Activated T-helper 1 cell treated with Interleukin-2 at 50 U/mL for 16 hours (primary cell): ENCODE measurements around the gene STX10.
"Not testable (repeated sequence)": the region's sequence is repeated elsewhere in the genome, so short reads cannot be mapped to it uniquely, and the experiment has no call there.

Experiments
- DNase-seq: peaks from one replicate; pipeline ENCODE4 v3.0.0-alpha.2; 2020; ENCODE audit warnings: low read depth

The STX10 gene

GRCh38 chr19:13150187-13150930, at the start of gene STX10, which contains the start of gene IER2:
STX10 (minus strand) TSS chr19:13150375; CDS start chr19:13150173, 202 bp downstream.
IER2 (plus strand) TSS chr19:13150411; CDS start chr19:13153187, 2,776 bp downstream.
- peak; percentile 89 for DNase-seq

- no peak for DNase-seq
These were observed 48.5 kb upstream of the STX10 start for GRCh38 chr19:13198634-13199033.

GRCh38 chr19:13195678-13196077, 45.5 kb upstream of the STX10 start:
- peak; percentile 48 for DNase-seq

- DNase-seq = no peak
These were observed 40.8 kb upstream of the STX10 start for GRCh38 chr19:13190781-13191540.

- no peak for DNase-seq
These were observed 39.4 kb upstream of the STX10 start for GRCh38 chr19:13189600-13189999.

- no peak for DNase-seq
These were observed 37.2 kb upstream of the STX10 start for GRCh38 chr19:13187419-13187818.

- DNase-seq = not testable (repeated sequence)
These were observed 36.5 kb upstream of the STX10 start for GRCh38 chr19:13186688-13187087.

GRCh38 chr19:13185763-13186657, 35.8 kb upstream of the STX10 start:
- DNase-seq = not testable (repeated sequence)

- DNase-seq = not testable (repeated sequence)
These were observed 34.8 kb upstream of the STX10 start for GRCh38 chr19:13184926-13185325.

GRCh38 chr19:13181747-13182388, 31.7 kb upstream of the STX10 start:
- no peak for DNase-seq

- DNase-seq = not testable (repeated sequence)
These were observed 28.1 kb upstream of the STX10 start for GRCh38 chr19:13178291-13178690.

- DNase-seq = not testable (repeated sequence)
These were observed 27.4 kb upstream of the STX10 start for GRCh38 chr19:13177584-13177983.

GRCh38 chr19:13176345-13176744, 26.2 kb upstream of the STX10 start:
- no peak for DNase-seq

GRCh38 chr19:13173139-13173737, 23.1 kb upstream of the STX10 start:
- no peak for DNase-seq

GRCh38 chr19:13172346-13173138, 22.4 kb upstream of the STX10 start:
- DNase-seq = peak; percentile 74

GRCh38 chr19:13171146-13171545, 21.0 kb upstream of the STX10 start:
- DNase-seq = no peak

GRCh38 chr19:13169769-13170168, 19.6 kb upstream of the STX10 start:
- no peak for DNase-seq

GRCh38 chr19:13166151-13166550, 16.0 kb upstream of the STX10 start:
- DNase-seq = not testable (repeated sequence)

GRCh38 chr19:13165162-13165997, 15.2 kb upstream of the STX10 start:
- DNase-seq = no peak
